Dermis blood vessel endothelial cell (primary cell): ENCODE results near the gene PAK4. TPM values are rescaled to one million over a fixed set of nuclear protein-coding genes. Genes with fewer than 3 reads are reported as not detected.

Experiments
- DNase-seq: peaks from one replicate; pipeline ENCODE4 v3.0.0; 2010
- total RNA-seq: library from RNA; depleted of rRNA; stranded (reverse); fragments of >200 nt; gene quantifications from 2 replicates; pipeline ENCODE4 v1.2.3, GENCODE V29; 2014

The PAK4 gene
- total RNA-seq, 1 donor from 2014 or later: 5.8 TPM

DNA sequence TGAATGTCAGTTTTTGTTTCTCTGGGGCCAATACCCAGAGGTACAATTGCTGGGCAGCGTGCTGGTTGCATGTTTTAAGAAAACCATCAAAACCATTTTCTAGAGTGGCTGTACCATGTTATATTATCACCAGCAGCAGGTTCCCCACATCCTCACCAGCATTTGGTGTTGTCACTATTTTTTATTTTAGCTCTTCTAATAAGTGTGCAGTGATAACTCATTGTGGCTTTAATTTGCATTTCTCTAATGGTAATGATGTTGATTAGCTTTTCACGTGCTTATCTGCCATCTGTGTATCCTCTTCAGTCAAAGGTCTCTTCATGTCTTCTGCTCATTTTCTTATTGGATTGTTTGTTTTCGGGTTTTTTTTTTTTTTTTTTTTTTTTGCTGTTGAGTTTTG lies 21.9 kb downstream of the PAK4 start:
- no peak for DNase-seq

DNA sequence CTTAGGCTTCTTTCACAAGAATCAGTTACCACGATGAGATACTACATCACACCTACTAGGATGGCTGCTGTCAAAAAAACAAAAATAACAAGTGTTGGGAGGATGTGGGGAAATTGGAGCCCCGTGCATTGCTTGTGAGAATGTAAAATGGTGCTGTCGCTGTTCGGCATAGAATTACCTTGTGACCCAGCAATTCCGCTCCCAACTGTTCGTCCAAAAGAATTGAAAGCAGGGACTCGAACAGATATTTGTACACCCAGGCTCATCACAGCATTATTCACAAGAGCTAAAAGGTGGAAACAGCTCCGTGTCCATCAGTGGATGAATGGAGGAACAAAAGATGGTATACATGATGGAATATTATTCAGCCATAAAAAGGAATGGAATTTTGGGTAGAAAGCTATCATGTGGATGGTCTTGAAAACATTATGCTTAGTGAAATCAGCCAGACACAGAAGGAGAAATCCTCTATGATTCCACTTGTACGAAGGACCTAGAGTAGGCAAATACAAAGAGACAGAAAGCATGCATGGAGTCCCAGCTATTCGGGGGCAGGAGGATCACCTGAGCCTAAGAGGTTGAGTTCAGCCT lies 23.4 kb downstream of the PAK4 start:
- no peak for DNase-seq

- no peak for DNase-seq
These were observed 24.6 kb downstream of the PAK4 start for GRCh38 chr19:39150235-39150634.

GRCh38 chr19:39150807-39151600 lies 25.4 kb downstream of the PAK4 start:
- DNase-seq: no peak

DNA sequence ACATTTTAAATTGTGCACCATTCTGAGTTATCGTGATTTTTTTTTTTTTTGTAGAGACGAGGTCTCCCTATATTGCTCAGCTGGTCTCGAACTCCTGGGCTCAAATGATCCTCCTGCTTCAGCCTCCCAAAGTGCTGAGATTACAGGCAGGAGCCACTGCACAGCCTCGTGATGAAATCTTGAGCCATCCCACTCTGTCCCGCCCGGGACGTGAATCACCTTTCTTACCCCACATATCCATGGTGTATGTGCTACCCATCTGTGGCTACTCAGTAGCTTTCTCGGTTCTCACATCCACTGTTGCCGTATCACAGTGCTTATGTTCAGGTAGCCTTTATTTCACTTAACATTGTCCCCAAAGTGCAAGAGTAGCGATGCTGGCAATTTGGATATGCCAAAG lies 26.5 kb downstream of the PAK4 start:
- no peak for DNase-seq

DNA sequence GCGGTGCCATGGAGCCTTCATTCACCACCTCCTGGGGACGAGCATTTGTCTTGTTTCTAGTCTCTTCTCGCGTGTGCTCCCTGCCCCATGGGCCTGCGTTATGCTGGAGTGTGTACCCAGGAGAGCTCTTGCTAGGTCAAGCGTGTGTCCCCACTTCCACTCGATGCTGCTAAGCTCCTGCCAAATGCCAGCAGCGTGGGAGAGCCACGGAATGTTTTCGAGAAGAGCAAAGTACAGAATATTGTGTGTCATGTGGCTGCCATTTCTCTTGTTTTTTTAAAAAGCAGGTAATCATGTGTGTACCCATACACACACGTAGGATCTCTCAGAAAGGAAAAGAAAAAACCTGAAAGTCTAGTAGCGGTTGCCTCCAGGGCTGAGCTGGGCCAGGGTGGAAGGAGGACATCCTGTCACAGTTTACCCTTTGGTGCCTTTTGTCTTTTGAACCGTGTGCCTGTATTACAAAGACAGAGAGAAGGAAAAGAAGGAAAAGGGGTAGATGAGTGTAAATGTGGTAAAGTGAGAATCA lies 28.6 kb downstream of the PAK4 start:
- no peak for DNase-seq

GRCh38 chr19:39154629-39155100 lies 29.1 kb downstream of the PAK4 start:
- peak; percentile 24 for DNase-seq

- DNase-seq: no peak
These were observed 29.6 kb downstream of the PAK4 start for GRCh38 chr19:39155114-39155700.

GRCh38 chr19:39155741-39156140 lies 30.2 kb downstream of the PAK4 start:
- no peak for DNase-seq

DNA sequence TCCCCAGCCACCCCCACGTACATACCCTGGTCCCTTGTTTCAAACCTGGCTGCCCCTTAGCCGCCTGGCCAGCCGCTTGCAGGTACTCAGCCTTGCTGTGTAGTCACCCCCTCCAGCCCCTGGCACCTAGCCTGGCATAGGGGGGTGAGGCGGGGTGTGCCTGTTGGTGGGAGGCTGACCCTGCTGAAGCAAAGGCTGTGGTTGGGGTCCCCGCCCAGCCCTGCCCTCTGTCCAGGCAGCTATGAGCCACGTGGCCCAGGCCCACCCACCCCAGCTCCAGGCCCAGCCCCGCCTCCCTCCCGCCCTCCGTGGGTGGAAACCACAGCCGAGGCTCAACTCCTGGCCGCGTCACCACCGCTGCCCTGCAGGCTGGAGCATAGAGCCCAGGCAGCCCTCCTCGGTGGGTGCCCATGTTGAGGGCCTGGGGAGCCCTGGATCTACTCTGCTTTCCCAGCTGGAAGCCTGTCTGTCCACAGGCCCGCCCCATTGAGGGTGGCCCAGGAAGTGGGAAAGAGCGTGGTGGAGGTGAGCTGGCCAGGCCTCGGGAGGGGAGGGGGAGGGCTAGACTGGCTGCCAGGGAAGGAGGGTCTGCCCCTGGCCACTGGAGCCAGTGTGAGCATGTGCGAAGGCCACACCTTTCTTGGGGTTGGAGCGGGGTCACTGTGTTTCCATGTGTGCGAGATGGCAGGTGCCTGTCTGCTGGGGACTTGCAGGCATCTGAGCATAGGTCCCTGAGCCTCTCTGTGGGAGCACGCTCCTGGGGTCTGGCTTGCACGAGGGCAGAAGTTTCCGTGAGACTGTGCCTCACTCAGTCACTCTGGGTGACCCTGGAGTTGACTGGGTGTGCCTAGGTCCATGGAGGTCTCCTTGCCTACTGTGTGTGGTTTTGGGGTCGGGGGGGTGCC lies 31.0 kb downstream of the PAK4 start:
- no peak for DNase-seq

DNA sequence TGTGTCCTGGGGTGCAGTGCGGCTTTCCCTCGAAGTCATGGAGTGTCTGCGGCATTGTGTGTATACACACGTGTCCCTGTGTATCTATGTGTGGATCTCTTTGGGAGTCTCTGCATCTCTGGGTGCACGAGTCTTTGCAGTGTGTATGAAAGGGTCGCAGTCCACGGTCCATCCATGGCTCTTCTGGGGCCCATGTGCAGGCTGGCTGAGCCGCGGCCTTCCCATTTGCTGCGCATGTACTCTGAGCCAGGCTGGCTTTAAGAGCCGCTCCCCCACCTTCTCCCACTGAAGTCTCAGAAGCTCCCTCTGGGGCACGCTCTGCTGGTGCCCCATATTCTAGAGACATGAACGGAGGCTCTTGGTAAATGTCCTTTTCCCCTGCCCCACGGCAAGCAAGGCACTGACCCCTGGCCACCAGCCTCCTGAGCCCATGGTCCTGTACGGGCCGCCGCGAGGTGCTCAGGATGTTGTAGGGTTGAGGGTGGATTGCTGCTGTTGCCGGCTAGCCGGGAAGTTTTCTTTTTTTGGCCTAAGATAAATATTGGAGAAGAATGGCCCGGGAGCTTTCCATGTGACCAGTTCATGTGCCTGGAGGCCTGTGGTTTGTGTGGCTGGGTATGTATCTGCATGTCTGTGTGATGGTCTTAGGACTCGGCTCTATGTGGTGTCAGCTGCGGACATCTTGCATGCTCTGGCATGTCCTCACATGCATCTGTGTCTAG lies 31.9 kb downstream of the PAK4 start:
- DNase-seq: peak; percentile 15

DNA sequence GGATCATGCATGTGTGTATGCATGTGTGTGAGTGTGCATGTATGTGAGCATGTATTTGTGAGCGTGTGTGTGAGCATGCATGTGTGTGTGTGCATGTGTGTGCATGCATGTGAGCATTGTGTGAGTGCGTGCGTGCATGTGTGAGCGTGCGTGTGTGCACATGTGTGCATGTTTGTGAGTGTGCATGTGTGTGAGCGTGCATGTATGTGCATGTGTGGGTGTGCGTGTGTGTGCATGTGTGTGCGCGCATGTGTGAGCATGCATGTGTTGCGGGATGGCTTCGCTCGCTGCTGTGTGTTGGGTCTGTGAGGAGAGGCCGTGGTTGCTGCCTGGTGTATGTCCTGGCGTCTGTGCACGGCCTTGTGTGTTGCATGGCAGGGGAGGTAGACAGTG lies 32.4 kb downstream of the PAK4 start:
- DNase-seq: no peak

GRCh38 chr19:39158646-39159260 lies 33.2 kb downstream of the PAK4 start:
- no peak for DNase-seq

- peak; percentile 32 for DNase-seq
These were observed 34.9 kb downstream of the PAK4 start for GRCh38 chr19:39160523-39160861.

DNA sequence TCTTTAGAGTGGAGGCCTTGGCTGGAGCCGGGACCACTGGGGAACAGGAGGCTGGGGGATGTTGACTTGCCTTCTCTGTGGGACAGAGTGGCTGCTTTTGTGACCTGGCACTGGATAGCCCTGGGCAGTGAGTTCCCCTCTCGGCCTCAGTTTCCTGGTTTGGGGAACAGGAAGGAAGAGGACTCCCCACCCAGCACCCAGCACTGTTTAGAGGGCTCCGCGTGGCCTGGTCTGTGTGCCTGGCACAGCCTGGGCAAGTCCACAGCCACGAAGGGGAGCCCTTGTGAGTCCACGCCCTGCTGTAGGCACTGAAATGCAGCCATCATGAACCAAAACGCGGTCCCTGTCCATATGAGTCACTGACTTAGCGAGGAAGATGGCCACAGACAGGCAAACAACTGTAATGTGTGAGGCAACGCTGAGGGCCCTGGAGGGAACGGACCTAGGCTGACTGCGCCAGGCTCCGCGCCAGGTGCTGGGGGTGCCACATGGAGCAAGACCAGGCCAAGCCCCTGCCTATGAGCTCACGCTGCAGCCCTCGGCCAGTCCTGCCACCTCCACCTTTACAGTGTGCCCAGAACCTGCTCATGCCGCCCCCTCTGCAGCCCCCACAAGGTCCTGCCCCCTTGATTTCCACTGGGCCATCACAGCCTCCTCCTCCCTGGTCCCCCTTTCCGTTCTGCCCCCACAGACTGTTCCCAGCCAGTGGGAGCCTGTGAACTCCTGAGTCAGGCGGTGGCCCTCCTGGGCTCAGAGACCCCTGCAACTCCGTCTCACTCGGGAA lies 35.5 kb downstream of the PAK4 start:
- DNase-seq: peak; percentile 26

GRCh38 chr19:39162441-39163043 lies 37.0 kb downstream of the PAK4 start:
- no peak for DNase-seq

- DNase-seq: no peak
These were observed 38.0 kb downstream of the PAK4 start for GRCh38 chr19:39163621-39164020.

GRCh38 chr19:39164289-39164688 lies 38.7 kb downstream of the PAK4 start:
- no peak for DNase-seq

DNA sequence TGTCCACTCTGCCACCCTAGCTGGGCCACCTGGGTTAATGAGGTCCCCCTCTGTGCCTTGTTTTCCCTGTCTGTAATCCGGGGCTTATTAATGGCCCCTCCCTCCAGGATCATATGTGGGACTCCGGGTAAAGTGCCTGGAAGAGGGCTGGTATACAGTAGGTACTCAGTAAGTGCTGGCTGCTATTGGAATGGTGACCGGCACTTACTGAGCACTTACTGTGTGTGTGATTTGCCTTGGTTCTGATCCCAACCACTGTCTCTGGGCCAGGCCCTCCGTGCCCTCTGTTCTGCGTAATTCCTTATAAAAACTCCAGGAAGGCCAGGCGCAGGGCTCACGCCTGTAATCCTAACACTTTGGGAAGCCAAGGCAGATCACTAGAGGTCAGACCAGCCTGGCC lies 40.3 kb downstream of the PAK4 start:
- no peak for DNase-seq
